K562 (cell line): ENCODE results near the gene PTGER2. TPM values are rescaled to one million over a fixed set of nuclear protein-coding genes. Genes with fewer than 3 reads are reported as not detected.

Experiments used
- KDM4B ChIP-seq, 2 experiments: fragments of 450-650 bp in 1 of 2; sonication (generic) in 1 of 2; IDR thresholded peaks; 2 replicates each; pipeline ENCODE4 v1.6.1; 2016 to 2017; ENCODE audit warnings: borderline replicate concordance in 2 of 2, antibody characterized with exemption in 1 of 2, low read depth in 1 of 2, mild to moderate bottlenecking in 1 of 2
- NELFE ChIP-seq: IDR thresholded peaks from 2 replicates; pipeline ENCODE4 v1.6.1; 2011; ENCODE audit warnings: mild to moderate bottlenecking; ENCODE audit not compliant: insufficient read depth, insufficient read length
- SMAD3 ChIP-seq: fragments of 450-650 bp; formaldehyde crosslinking; conservative IDR thresholded peaks from 2 replicates; pipeline ENCODE4 v1.4.0; 2020; ENCODE audit warnings: mild to moderate bottlenecking
- THRAP3 ChIP-seq: fragments of 450-650 bp; IDR thresholded peaks from 2 replicates; pipeline ENCODE4 v1.6.1; 2016; ENCODE audit warnings: mild to moderate bottlenecking, inconsistent platforms, borderline replicate concordance
- ZC3H4 ChIP-seq: sonication (generic); formaldehyde crosslinking; IDR thresholded peaks from 2 replicates; pipeline ENCODE4 v1.9.0; 2021; ENCODE audit warnings: missing genetic modification reagents, borderline replicate concordance
- ZSCAN32 ChIP-seq: fragments of 450-650 bp; formaldehyde crosslinking; IDR thresholded peaks from 2 replicates; pipeline ENCODE4 v1.4.0; 2020; ENCODE audit warnings: mild to moderate bottlenecking, moderate library complexity
- polyA plus RNA-seq, 8 experiments: library from polyadenylated mRNA; depleted of rRNA in 4 of 8; stranded (reverse) in 5 of 8; unstranded in 3 of 8; fragments of >200 nt; fragmentation: Nextera tagmentation in 2 of 8; fragmentation: Illumina TruSeq in 1 of 8; extraction: Ambion mirVana in 2 of 8; extraction: Trizol in 1 of 8; gene quantifications; 2 replicates each; pipeline versions ENCODE4 v1.2.1 to v1.2.3, GENCODE V29; 2011 to 2014; ENCODE audit warnings: inconsistent platforms in 1 of 8, missing spikeins in 1 of 8
- total RNA-seq, 7 experiments: library from RNA; depleted of rRNA in 6 of 7; stranded (reverse); fragments of >200 nt in 6 of 7; fragmentation: Illumina TruSeq in 2 of 7; extraction: Trizol in 2 of 7; gene quantifications; 2 replicates each; pipeline versions ENCODE4 v1.2.1 to v1.2.3, GENCODE V29; 2011 to 2021; ENCODE audit warnings: low replicate concordance in 1 of 7
- TF ChIP-seq, protein P1 (sequence below), 2 experiments: fragments of 450-650 bp; formaldehyde crosslinking in 1 of 2; IDR thresholded peaks; 2 replicates each; pipeline versions ENCODE4 v1.4.0 to v1.6.1; 2014 to 2020; ENCODE audit warnings: mild to moderate bottlenecking in 2 of 2, borderline replicate concordance in 1 of 2, low read depth in 1 of 2
- TF ChIP-seq, protein P2 (sequence below): sonication (generic); formaldehyde crosslinking; IDR thresholded peaks from 2 replicates; pipeline ENCODE4 v1.8.0; 2023; ENCODE audit warnings: mild to moderate bottlenecking, missing genetic modification reagents
- TF ChIP-seq, protein P3 (sequence below): fragments of 200-800 bp; sonication (Bioruptor generic); IDR thresholded peaks from 2 replicates; pipeline ENCODE4 v1.6.1; 2017; ENCODE audit warnings: missing genetic modification characterization, missing compliant biosample characterization
- TF ChIP-seq, protein P4 (sequence below): fragments of 250-450 bp; sonication (Bioruptor Pico); IDR thresholded peaks from 2 replicates; pipeline ENCODE4 v1.9.0; 2021; ENCODE audit warnings: mild to moderate bottlenecking

The PTGER2 gene
- total and polyA plus RNA-seq, 9 of the 15 experiments (the other 6 are each of a cell fraction or from before 2014, with no cell fraction given) = not detected

DNA sequence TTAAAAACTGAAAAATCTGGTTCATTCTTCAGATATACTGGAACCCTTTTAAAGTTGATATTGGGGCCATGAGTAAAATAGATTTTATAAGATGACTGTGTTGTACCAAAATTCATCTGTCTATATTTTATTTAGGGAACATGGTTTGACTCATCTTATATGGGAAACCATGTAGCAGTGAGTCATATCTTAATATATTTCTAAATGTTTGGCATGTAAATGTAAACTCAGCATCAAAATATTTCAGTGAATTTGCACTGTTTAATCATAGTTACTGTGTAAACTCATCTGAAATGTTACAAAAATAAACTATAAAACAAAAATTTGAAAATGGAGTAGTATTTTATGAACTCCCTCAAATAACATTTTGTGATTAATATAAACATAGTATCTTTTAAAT, 14.2 kb downstream of the PTGER2 start (continued):
- TF ChIP-seq, protein P1, sequence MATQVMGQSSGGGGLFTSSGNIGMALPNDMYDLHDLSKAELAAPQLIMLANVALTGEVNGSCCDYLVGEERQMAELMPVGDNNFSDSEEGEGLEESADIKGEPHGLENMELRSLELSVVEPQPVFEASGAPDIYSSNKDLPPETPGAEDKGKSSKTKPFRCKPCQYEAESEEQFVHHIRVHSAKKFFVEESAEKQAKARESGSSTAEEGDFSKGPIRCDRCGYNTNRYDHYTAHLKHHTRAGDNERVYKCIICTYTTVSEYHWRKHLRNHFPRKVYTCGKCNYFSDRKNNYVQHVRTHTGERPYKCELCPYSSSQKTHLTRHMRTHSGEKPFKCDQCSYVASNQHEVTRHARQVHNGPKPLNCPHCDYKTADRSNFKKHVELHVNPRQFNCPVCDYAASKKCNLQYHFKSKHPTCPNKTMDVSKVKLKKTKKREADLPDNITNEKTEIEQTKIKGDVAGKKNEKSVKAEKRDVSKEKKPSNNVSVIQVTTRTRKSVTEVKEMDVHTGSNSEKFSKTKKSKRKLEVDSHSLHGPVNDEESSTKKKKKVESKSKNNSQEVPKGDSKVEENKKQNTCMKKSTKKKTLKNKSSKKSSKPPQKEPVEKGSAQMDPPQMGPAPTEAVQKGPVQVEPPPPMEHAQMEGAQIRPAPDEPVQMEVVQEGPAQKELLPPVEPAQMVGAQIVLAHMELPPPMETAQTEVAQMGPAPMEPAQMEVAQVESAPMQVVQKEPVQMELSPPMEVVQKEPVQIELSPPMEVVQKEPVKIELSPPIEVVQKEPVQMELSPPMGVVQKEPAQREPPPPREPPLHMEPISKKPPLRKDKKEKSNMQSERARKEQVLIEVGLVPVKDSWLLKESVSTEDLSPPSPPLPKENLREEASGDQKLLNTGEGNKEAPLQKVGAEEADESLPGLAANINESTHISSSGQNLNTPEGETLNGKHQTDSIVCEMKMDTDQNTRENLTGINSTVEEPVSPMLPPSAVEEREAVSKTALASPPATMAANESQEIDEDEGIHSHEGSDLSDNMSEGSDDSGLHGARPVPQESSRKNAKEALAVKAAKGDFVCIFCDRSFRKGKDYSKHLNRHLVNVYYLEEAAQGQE (IDR thresholded peaks at IDR 0.05; ENCODE audit: borderline replicate concordance) = no peak
- TF ChIP-seq, protein P1 (CRISPR knock-in tag; IDR thresholded peaks at IDR 0.05; ENCODE audit: low read depth) = no peak
- TF ChIP-seq, protein P2, sequence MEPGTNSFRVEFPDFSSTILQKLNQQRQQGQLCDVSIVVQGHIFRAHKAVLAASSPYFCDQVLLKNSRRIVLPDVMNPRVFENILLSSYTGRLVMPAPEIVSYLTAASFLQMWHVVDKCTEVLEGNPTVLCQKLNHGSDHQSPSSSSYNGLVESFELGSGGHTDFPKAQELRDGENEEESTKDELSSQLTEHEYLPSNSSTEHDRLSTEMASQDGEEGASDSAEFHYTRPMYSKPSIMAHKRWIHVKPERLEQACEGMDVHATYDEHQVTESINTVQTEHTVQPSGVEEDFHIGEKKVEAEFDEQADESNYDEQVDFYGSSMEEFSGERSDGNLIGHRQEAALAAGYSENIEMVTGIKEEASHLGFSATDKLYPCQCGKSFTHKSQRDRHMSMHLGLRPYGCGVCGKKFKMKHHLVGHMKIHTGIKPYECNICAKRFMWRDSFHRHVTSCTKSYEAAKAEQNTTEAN (CRISPR knock-in tag) = no peak
- TF ChIP-seq ZSCAN32 (CRISPR knock-in tag) (no peak), ZC3H4 (CRISPR knock-in tag) (no peak), KDM4B (IDR thresholded peaks at IDR 0.05; ENCODE audit: borderline replicate concordance in 2 of 2, low read depth in 1 of 2) (no peak), NELFE (no peak), THRAP3 (no peak), SMAD3 (CRISPR knock-in tag) (no peak)
- TF ChIP-seq, protein P3, sequence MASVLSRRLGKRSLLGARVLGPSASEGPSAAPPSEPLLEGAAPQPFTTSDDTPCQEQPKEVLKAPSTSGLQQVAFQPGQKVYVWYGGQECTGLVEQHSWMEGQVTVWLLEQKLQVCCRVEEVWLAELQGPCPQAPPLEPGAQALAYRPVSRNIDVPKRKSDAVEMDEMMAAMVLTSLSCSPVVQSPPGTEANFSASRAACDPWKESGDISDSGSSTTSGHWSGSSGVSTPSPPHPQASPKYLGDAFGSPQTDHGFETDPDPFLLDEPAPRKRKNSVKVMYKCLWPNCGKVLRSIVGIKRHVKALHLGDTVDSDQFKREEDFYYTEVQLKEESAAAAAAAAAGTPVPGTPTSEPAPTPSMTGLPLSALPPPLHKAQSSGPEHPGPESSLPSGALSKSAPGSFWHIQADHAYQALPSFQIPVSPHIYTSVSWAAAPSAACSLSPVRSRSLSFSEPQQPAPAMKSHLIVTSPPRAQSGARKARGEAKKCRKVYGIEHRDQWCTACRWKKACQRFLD (CRISPR knock-in tag) = no peak
- TF ChIP-seq, protein P4, sequence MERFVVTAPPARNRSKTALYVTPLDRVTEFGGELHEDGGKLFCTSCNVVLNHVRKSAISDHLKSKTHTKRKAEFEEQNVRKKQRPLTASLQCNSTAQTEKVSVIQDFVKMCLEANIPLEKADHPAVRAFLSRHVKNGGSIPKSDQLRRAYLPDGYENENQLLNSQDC (CRISPR knock-in tag) = no peak
